RCC 7860 (cell line): ENCODE data around the gene STYXL1.
"Not testable (repeated sequence)": the region's sequence is repeated elsewhere in the genome, so short reads cannot be mapped to it uniquely, and the experiment has no call there.

Source experiments
- DNase-seq: peaks from one replicate; pipeline ENCODE4 v3.0.0-alpha.2; 2015; ENCODE audit warnings: low spot score
- FAIRE-seq: peaks from 2 replicates; lab custom pipeline; 2012; peaks lifted over from hg19 to GRCh38; lab: Jason Lieb, UNC

Gene STYXL1

GRCh38 chr7:76066716-76067503, 19.1 kb upstream of the STYXL1 start:
- FAIRE-seq (no peak), DNase-seq (no peak)

GRCh38 chr7:76065016-76065612, 17.3 kb upstream of the STYXL1 start:
- DNase-seq (no peak), FAIRE-seq (no peak)

- no peak for DNase-seq
- FAIRE-seq, result no peak
Observed at GRCh38 chr7:76064208-76064970, 16.6 kb upstream of the STYXL1 start.

GRCh38 chr7:76063525-76063924, 15.7 kb upstream of the STYXL1 start:
- FAIRE-seq (no peak), DNase-seq (no peak)

GRCh38 chr7:76063114-76063513, 15.3 kb upstream of the STYXL1 start:
- no peak for DNase-seq
- no peak for FAIRE-seq

GRCh38 chr7:76062254-76062653, 14.5 kb upstream of the STYXL1 start:
- DNase-seq, result no peak
- no peak for FAIRE-seq

GRCh38 chr7:76060842-76061241, 13.0 kb upstream of the STYXL1 start:
- DNase-seq, result no peak
- no peak for FAIRE-seq

- not testable (repeated sequence) for DNase-seq, FAIRE-seq
Observed at GRCh38 chr7:76058745-76059144, 10.9 kb upstream of the STYXL1 start.

- DNase-seq (no peak), FAIRE-seq (no peak)
Observed at GRCh38 chr7:76057813-76058145, 10.0 kb upstream of the STYXL1 start.

GRCh38 chr7:76057103-76057812, 9.5 kb upstream of the STYXL1 start:
- DNase-seq (no peak), FAIRE-seq (no peak)

GRCh38 chr7:76056241-76056640, 8.4 kb upstream of the STYXL1 start:
- no peak for FAIRE-seq
- DNase-seq, result no peak

- DNase-seq, result peak; percentile 41
- FAIRE-seq, result no peak
Observed at GRCh38 chr7:76054123-76055120, 6.6 kb upstream of the STYXL1 start.

- DNase-seq, result no peak
- FAIRE-seq, result no peak
Observed at GRCh38 chr7:76053461-76053860, 5.7 kb upstream of the STYXL1 start.

- not testable (repeated sequence) for DNase-seq, FAIRE-seq
Observed at GRCh38 chr7:76052681-76053080, 4.9 kb upstream of the STYXL1 start.

- peak; percentile 9 for DNase-seq
- no peak for FAIRE-seq
Observed at GRCh38 chr7:76051840-76052239, 4.0 kb upstream of the STYXL1 start.

GRCh38 chr7:76050545-76050944, 2.7 kb upstream of the STYXL1 start:
- FAIRE-seq (no peak), DNase-seq (no peak)

GRCh38 chr7:76049295-76049694, 1.5 kb upstream of the STYXL1 start:
- no peak for FAIRE-seq

GRCh38 chr7:76048668-76048988, 828 bp upstream of the STYXL1 start:
- DNase-seq (no peak), FAIRE-seq (no peak)

More at GRCh38 chr7:76049295-76049694, 1.5 kb upstream of the STYXL1 start:
- DNase-seq, result no peak

- FAIRE-seq (no peak), DNase-seq (no peak)
Observed at GRCh38 chr7:76047305-76047810, 442 bp downstream of the STYXL1 start.

- DNase-seq, result no peak
- no peak for FAIRE-seq
Observed at GRCh38 chr7:76044375-76044865, 3.4 kb downstream of the STYXL1 start.
